NT2/D1 (cell line): Measurements from ENCODE around the gene WDR27.
A peak's percentile ranks its signal among the peaks of the same experiment; 100 is the strongest.

Experiments
- DNase-seq: peaks from one replicate; pipeline ENCODE4 v3.0.0-alpha.2; 2011; ENCODE audit warnings: low read depth, low spot score
- H3K27me3 ChIP-seq: 2 replicates; pipeline ENCODE4 v1.6.0; 2011; ENCODE audit warnings: mild to moderate bottlenecking; ENCODE audit not compliant: insufficient read length, insufficient read depth
- H3K36me3 ChIP-seq: 2 replicates; pipeline ENCODE4 v1.6.1; 2011; ENCODE audit warnings: mild to moderate bottlenecking, low read length, mixed read lengths; ENCODE audit not compliant: insufficient read depth, insufficient read length
- H3K4me1 ChIP-seq: 2 replicates; pipeline ENCODE4 v1.5.1; 2011; ENCODE audit not compliant: insufficient read depth, insufficient read length
- H3K4me3 ChIP-seq: 2 replicates; pipeline ENCODE4 v1.5.1; 2011; ENCODE audit warnings: low read depth; ENCODE audit not compliant: insufficient read length
- H3K9ac ChIP-seq: 2 replicates; pipeline ENCODE4 v1.6.0; 2011; ENCODE audit warnings: low read depth; ENCODE audit not compliant: insufficient read length
- H3K9me3 ChIP-seq: 2 replicates; pipeline ENCODE4 v1.5.1; 2011; ENCODE audit warnings: mild to moderate bottlenecking, low read length; ENCODE audit not compliant: insufficient read depth
- SUZ12 ChIP-seq: IDR thresholded peaks from 2 replicates; pipeline ENCODE4 v1.6.1; 2011; ENCODE audit not compliant: insufficient read length, insufficient read depth; ENCODE audit errors: extremely low read depth
- YY1 ChIP-seq: IDR thresholded peaks from 2 replicates; pipeline ENCODE4 v1.6.1; 2011; ENCODE audit not compliant: insufficient read length, insufficient read depth
- ZNF274 ChIP-seq: IDR thresholded peaks from 2 replicates; pipeline ENCODE4 v1.6.1; 2011; ENCODE audit warnings: mild to moderate bottlenecking, low read depth, low read length

WDR27 gene

DNA sequence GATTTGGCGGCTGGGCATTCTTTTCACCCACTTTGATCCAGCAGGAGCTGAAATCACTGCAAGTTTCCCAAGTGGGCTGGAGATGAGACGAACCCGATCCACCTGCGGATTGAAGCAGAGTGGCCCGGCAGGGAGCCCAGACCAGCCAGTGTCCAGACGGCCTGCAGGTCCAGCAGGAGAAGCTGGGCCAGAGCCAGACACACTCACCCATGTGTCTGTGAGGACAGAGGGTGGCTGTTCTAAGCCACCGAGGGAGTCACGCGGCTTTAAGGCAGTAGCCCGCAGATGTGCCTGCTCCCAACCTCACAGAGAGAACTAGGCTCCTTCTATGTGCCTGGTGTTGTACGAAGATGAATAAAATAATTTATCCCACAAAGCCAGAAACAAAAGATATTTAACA, 200.7 kb downstream of the WDR27 start:
- no peaks in the 10 kb centered on the region for H3K27me3 ChIP-seq
- no peaks in the 10 kb centered on the region for H3K36me3 ChIP-seq
- DNase-seq = no peak
- H3K4me3 ChIP-seq = no peak overlapping the region
- no peak overlapping the region for H3K9ac ChIP-seq
- TF ChIP-seq YY1 (no peak), ZNF274 (no peak), SUZ12 (no peak)
- H3K9me3 ChIP-seq = no peaks in the 10 kb centered on the region
- H3K4me1 ChIP-seq = no peaks in the 10 kb centered on the region

GRCh38 chr6:169500688-169501087, 201.1 kb downstream of the WDR27 start:
- Histone ChIP-seq H3K9ac (no peak overlapping the region), H3K36me3 (no peaks in the 10 kb centered on the region), H3K4me3 (no peak overlapping the region), H3K4me1 (no peaks in the 10 kb centered on the region), H3K9me3 (no peaks in the 10 kb centered on the region), H3K27me3 (no peaks in the 10 kb centered on the region)
- TF ChIP-seq YY1 (no peak), ZNF274 (no peak), SUZ12 (no peak)
- DNase-seq = no peak

- no peaks in the 10 kb centered on the region for H3K27me3 ChIP-seq
- H3K4me3 ChIP-seq = no peak overlapping the region
- no peaks in the 10 kb centered on the region for H3K36me3 ChIP-seq
- TF ChIP-seq SUZ12 = no peak
- no peak for TF ChIP-seq YY1
- TF ChIP-seq ZNF274 = no peak
- no peaks in the 10 kb centered on the region for H3K4me1 ChIP-seq
- H3K9ac ChIP-seq = peak overlapping the region; percentile 8
- no peak for DNase-seq
- no peaks in the 10 kb centered on the region for H3K9me3 ChIP-seq
These were observed 202.0 kb downstream of the WDR27 start for GRCh38 chr6:169499848-169500247.

DNA sequence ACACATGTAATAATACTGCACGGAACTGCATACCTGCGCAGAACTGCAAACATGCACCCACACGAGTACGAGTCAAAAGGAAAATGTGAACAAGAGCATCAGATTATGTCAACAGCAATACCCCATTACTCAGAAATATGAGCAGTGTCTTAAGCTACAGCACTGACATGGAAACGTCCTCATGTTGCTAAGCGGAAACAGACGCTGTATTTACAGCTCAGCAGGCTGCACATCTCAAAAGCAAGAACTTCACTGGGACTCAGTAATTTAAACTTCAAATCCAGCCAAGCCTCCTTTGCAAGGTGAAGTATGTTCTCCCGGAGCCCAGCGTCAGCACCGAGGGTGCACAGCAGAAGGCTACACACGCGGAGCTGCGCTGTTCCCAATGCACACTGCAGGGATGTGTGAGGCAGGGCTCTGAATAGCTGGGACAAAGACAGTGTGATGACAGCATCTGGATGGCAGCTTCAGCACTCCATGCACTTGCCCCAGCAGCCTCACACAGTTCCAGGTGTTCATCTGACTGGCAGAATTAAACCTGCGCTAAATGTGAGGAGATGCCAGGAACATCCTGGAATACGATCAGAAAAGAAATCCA, 202.8 kb downstream of the WDR27 start:
- no peaks in the 10 kb centered on the region for H3K27me3 ChIP-seq
- no peak overlapping the region for H3K9ac ChIP-seq
- no peak for DNase-seq
- H3K4me3 ChIP-seq = no peak overlapping the region
- no peaks in the 10 kb centered on the region for H3K9me3 ChIP-seq
- no peaks in the 10 kb centered on the region for H3K36me3 ChIP-seq
- no peak for TF ChIP-seq SUZ12
- TF ChIP-seq YY1 = no peak
- no peak for TF ChIP-seq ZNF274
- no peaks in the 10 kb centered on the region for H3K4me1 ChIP-seq

GRCh38 chr6:169495601-169496000, 206.2 kb downstream of the WDR27 start:
- no peak for DNase-seq
- Histone ChIP-seq H3K4me1 (no peaks in the 10 kb centered on the region), H3K9me3 (no peaks in the 10 kb centered on the region), H3K4me3 (no peak overlapping the region), H3K27me3 (no peaks in the 10 kb centered on the region), H3K36me3 (no peaks in the 10 kb centered on the region), H3K9ac (no peak overlapping the region)
- TF ChIP-seq SUZ12 = no peak
- TF ChIP-seq YY1 = no peak
- TF ChIP-seq ZNF274 = no peak

GRCh38 chr6:169494038-169494437, 207.8 kb downstream of the WDR27 start:
- DNase-seq = no peak
- Histone ChIP-seq H3K27me3 (no peaks in the 10 kb centered on the region), H3K36me3 (no peaks in the 10 kb centered on the region), H3K9me3 (no peaks in the 10 kb centered on the region), H3K4me3 (no peak overlapping the region), H3K9ac (no peak overlapping the region), H3K4me1 (no peaks in the 10 kb centered on the region)
- no peak for TF ChIP-seq YY1
- TF ChIP-seq ZNF274 = no peak
- no peak for TF ChIP-seq SUZ12

- no peaks in the 10 kb centered on the region for H3K27me3 ChIP-seq
- no peaks in the 10 kb centered on the region for H3K9me3 ChIP-seq
- no peak overlapping the region for H3K9ac ChIP-seq
- no peak for DNase-seq
- no peaks in the 10 kb centered on the region for H3K36me3 ChIP-seq
- no peak for TF ChIP-seq YY1
- TF ChIP-seq SUZ12 = no peak
- no peak for TF ChIP-seq ZNF274
- H3K4me3 ChIP-seq = no peak overlapping the region
- no peaks in the 10 kb centered on the region for H3K4me1 ChIP-seq
These were observed 210.3 kb downstream of the WDR27 start for GRCh38 chr6:169491482-169491881.

- no peaks in the 10 kb centered on the region for H3K27me3 ChIP-seq
- H3K4me1 ChIP-seq = no peaks in the 10 kb centered on the region
- H3K36me3 ChIP-seq = no peaks in the 10 kb centered on the region
- TF ChIP-seq YY1 (no peak), ZNF274 (no peak), SUZ12 (no peak)
- no peak for DNase-seq
- no peaks in the 10 kb centered on the region for H3K9me3 ChIP-seq
- no peak overlapping the region for H3K4me3 ChIP-seq
- H3K9ac ChIP-seq = no peak overlapping the region
These were observed 211.0 kb downstream of the WDR27 start for GRCh38 chr6:169490830-169491229.
